Mesodermal cell (in vitro differentiated cells): ENCODE results near the gene FOXE3.

Experiments
- H3K27ac ChIP-seq: 2 replicates; pipeline ENCODE4 v1.7.0; 2013; ENCODE audit warnings: mild to moderate bottlenecking, low read depth, low read length, moderate library complexity; ENCODE audit not compliant: severe bottlenecking
- H3K36me3 ChIP-seq: 2 replicates; pipeline ENCODE4 v1.7.1; 2013; ENCODE audit warnings: mild to moderate bottlenecking, low read length, moderate library complexity; ENCODE audit not compliant: control insufficient read depth, insufficient read depth
- H3K4me1 ChIP-seq: one replicate; pipeline ENCODE4 v1.7.1; 2013; ENCODE audit warnings: mild to moderate bottlenecking, low read length; ENCODE audit not compliant: insufficient read depth, control insufficient read depth, poor library complexity, severe bottlenecking
- H3K4me3 ChIP-seq: 2 replicates; pipeline ENCODE4 v1.7.0; 2013; ENCODE audit warnings: low read length, control low read depth, mild to moderate bottlenecking; ENCODE audit not compliant: insufficient read depth, poor library complexity, severe bottlenecking; ENCODE audit errors: extremely low read depth
- H3K9me3 ChIP-seq: 2 replicates; pipeline ENCODE4 v1.7.1; 2013; ENCODE audit warnings: mild to moderate bottlenecking, low read length, moderate library complexity; ENCODE audit not compliant: control insufficient read depth
- WGBS, 2 experiments: methylation state at CpG; one replicate each; pipeline ENCODE4 v1.1.5; 2013; ENCODE audit warnings: missing lambda C conversion rate in 2 of 2; ENCODE audit not compliant: insufficient coverage in 2 of 2; 5-methylcytosine and 5-hydroxymethylcytosine counted together

The FOXE3 gene

DNA sequence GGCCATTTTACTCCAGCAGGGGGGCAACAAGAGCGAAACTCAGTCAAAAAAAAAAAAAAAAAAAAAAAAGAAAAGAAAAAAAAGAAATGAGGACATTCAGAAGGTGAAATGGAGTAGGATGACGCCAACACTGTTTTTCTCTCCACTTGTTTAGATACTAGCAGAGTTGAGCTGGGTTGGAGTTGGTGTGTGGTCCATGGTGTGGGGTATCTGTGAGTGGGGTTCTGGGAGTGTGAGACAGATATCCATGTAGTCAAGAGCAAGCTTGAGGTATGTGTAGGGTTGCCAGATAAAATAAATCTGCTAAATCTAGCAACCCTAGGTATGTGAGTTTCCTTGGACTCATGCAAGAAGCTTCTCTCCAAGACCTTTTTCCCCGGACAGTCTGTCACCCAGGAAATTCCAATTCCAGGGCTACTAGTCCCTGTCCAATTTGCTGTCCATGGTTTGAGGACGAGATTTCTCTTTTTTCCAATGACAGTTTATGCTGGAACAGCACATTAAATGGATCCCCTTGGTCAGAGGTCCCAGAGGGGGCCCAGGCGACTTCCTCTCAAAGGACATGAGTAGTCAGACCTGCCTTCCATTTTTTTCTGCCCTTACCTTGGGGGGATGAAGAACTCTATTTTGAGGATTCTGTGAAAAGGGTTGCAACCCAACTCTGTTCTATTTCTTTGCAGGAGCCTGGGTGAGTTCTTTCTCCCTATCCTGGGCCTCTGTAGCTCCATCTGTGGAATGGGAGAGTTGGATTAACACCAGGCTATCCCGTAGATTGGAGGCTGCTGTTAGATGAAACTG, 19.6 kb downstream of the FOXE3 start:
- WGBS, 2 experiments = 52 to 58% methylated on average over 4 of the region's 6 CpGs
- H3K9me3 ChIP-seq = no peaks in the 10 kb centered on the region
- peaks cover 15% of the 10 kb centered on the region for H3K4me1 ChIP-seq
- no peak overlapping the region for H3K27ac ChIP-seq
- no peaks in the 10 kb centered on the region for H3K36me3 ChIP-seq
- no peak overlapping the region for H3K4me3 ChIP-seq

DNA sequence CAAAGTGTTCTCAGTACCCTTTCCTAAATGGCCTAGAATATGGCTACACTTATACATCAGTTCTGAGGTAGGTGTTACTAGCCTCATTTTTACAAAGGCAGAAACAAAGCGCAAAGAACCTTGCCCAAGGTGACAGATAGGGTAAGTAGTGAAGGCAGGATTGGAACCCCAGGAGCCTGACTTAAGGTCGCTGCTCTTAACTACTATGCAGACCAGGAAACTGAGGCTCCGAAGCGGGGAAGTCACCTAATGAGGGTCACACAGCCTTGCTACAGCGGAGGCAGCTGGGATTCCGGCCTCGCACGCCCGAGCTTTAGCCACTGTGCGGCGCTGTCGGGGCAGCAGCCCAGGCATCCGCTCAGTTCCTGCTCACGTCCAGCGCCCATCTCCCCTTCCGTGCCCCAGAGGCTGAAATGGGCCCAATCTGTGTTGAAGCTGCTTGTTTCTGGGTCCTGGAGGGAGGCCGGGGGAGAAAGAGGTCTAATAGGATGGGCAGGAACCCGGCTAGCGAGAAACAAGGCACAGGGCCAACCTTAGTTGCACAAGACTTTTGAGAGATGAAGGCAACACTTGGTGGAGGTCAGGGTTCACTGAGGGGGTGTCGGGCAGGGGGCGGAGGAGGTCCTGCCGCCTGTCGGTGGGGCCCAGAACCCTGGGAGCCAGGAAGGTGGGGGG, 20.4 kb downstream of the FOXE3 start:
- H3K27ac ChIP-seq = no peak overlapping the region
- WGBS, 2 experiments = 1 to 5% methylated on average over 16 to 22 of the region's 23 CpGs
- peaks cover 13% of the 10 kb centered on the region for H3K4me1 ChIP-seq

DNA sequence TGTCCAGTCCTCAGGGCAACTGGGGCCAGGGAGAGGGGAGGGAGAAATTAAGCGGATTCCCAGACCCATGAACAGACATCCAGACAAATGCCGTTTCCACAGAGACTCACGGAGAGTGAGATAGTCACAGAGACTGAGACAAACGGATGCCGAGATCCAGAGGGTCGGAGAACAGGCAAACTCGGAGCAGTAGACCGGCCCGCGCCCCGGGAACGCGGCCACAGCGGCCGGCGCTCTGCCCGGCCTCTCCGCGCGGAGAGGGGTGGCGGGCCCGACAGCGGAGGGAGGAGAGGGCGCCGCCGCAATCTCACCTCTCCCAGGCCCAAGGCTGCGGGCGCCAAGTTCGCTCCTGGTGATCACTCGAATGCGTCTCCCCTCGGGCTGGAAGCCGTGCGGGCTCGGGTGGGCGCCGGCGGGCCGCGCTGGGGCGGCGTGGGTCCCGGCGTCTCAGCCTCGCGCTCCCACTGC, 20.9 kb downstream of the FOXE3 start:
- Histone ChIP-seq H3K9me3 (no peaks in the 10 kb centered on the region), H3K4me3 (peak overlapping the region; percentile 49), H3K36me3 (no peaks in the 10 kb centered on the region), H3K27ac (no peak overlapping the region), H3K4me1 (peaks cover 8% of the 10 kb centered on the region)
- 1% methylated on average over 40 to 45 of the region's 46 CpGs for WGBS, 2 experiments

More for the DNA sequence above, 20.4 kb downstream of the FOXE3 start:
- H3K36me3 ChIP-seq = no peaks in the 10 kb centered on the region
- H3K4me3 ChIP-seq = peak overlapping the region; percentile 49
- no peaks in the 10 kb centered on the region for H3K9me3 ChIP-seq

DNA sequence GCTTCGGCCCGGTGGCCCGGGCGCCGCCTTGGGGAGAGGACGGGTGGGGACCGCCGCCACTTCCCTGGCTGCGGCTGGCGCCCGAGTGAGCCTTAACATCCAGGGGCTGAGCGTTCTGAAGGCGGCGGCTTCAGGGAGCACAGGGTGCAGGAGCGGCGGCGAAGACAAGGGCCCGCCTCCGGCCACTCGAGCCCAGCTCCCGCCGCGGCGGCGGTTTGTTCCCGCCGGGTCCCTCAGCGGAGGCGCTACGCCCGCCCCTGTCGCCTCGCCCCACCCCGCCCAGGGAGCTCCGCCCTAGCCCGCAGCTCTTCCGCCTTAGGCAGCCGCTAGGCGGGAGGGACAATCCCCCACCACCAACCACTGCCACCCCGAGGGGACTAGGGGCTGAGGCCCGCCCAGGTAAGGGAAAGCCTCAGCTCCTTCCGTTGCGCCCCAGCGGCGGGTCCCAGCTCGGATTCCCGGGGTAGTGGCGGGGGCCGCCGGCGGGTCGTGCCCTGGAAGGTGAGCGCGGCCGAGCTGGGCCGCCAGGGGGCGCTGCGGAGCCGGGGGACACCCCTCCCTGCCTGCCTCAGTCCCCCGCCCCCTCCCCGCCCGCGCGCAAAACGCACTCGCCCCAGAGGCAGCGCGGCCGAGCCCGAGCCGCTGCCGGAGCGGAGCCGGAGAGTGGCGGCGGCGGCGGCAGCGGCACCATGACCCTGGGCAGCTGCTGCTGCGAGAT, 21.5 kb downstream of the FOXE3 start, which contains the start of gene FOXD2:
FOXD2 (plus strand) TSS at position 598 of the 718 bp plus-strand sequence; CDS start at position 690, 92 bp downstream.
- WGBS, 2 experiments = 0% methylated on average over 51 to 55 of the region's 80 CpGs

DNA sequence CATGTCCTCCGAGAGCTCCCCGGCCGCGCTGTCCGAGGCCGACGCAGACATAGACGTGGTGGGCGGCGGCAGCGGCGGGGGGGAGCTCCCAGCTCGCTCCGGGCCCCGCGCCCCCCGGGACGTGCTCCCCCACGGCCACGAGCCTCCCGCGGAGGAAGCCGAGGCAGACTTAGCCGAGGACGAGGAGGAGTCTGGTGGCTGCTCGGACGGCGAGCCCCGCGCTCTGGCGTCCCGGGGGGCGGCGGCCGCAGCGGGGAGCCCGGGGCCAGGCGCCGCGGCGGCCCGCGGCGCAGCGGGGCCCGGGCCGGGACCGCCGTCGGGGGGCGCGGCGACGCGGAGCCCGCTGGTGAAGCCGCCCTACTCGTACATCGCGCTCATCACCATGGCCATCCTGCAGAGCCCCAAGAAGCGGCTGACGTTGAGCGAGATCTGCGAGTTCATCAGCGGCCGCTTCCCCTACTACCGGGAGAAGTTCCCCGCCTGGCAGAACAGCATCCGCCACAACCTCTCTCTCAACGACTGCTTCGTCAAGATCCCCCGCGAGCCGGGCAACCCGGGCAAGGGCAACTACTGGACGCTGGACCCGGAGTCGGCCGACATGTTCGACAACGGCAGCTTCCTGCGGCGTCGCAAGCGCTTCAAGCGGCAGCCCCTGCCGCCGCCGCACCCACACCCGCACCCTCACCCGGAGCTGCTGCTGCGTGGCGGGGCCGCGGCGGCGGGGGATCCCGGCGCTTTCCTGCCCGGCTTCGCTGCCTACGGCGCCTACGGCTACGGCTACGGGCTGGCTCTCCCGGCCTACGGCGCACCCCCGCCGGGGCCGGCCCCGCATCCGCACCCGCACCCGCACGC, 22.3 kb downstream of the FOXE3 start:
- H3K36me3 ChIP-seq = no peaks in the 10 kb centered on the region

More for the DNA sequence above, 21.5 kb downstream of the FOXE3 start, which contains the start of gene FOXD2:
- H3K9me3 ChIP-seq = no peaks in the 10 kb centered on the region
- H3K27ac ChIP-seq = no peak within 1 kb of the TSS
- H3K4me1 ChIP-seq = peaks cover 5% of the 10 kb centered on the region
- no peaks in the 10 kb centered on the region for H3K36me3 ChIP-seq
- peak within 1 kb of the TSS; percentile 49 for H3K4me3 ChIP-seq

DNA sequence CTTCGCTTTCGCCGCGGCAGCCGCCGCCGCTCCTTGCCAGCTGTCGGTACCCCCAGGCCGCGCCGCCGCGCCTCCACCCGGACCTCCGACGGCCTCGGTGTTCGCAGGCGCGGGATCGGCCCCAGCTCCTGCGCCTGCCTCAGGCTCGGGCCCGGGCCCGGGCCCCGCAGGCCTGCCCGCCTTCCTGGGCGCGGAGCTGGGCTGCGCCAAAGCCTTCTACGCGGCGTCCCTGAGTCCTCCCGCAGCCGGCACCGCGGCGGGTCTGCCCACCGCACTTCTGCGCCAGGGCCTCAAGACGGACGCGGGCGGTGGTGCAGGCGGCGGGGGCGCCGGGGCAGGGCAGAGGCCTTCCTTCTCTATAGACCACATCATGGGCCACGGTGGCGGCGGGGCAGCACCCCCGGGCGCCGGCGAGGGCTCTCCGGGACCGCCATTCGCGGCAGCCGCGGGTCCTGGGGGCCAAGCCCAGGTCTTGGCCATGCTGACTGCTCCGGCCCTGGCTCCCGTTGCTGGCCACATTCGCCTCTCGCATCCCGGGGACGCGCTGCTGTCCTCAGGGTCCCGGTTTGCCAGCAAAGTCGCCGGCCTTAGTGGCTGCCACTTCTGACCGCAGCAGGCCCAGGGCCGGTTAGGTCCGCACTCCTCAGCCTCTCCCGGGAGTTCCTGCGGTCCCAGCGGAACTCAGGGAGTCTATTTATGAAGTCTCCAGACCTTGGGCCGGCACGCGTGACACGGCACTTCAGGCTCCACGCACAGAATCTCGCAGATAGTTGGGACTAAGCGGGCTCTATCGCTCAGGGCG, 23.1 kb downstream of the FOXE3 start:
- peaks cover 6% of the 10 kb centered on the region for H3K4me1 ChIP-seq
- no peaks in the 10 kb centered on the region for H3K36me3 ChIP-seq
- no peaks in the 10 kb centered on the region for H3K9me3 ChIP-seq
- WGBS, 2 experiments = 1 to 2% methylated on average over 70 to 79 of the region's 86 CpGs
- no peak overlapping the region for H3K4me3 ChIP-seq
- H3K27ac ChIP-seq = no peak overlapping the region

More for the DNA sequence above, 22.3 kb downstream of the FOXE3 start:
- Histone ChIP-seq H3K9me3 (no peaks in the 10 kb centered on the region), H3K4me3 (peak overlapping the region; percentile 49), H3K27ac (no peak overlapping the region), H3K4me1 (no peaks in the 10 kb centered on the region)
- 1 to 2% methylated on average over 86 to 105 of the region's 117 CpGs for WGBS, 2 experiments

DNA sequence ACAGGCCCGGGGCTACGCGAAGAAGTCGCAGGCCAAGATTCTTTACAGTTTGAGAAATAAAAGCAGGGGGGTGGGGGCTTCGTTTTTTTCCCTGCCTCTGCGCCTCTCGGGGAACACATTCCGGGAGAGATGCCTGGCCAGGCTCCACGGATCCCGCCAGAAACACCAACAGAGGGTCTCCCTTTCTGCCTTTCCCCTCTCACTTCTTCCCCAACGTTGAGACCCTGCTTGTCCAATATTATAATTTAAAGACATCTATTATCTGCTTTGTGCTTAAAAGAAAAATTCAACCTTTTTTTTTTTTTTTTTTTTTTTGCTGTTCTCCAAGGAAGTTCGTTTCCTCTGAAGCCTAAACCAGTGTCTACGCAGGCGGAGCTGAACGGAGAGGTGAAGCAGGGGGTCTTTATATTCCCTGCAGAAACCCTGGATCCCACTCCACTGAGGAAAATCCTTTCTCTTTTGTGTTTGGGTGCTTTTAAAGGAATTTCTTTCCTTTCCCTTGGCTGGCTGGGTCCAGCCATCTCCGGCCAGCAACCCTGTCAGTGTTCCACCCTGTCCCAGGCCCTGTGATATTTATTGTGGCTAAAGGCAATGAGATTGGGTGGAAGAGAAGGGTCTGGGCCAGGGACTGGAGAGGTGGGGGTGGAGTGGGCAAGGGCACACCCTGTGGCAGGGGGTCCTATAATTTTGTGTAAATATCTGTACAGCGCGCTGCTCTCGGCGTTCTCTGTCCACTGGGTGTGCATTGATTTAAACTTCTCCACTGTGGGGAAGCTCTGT, 23.9 kb downstream of the FOXE3 start:
- H3K27ac ChIP-seq = no peak overlapping the region
- peaks cover 10% of the 10 kb centered on the region for H3K4me1 ChIP-seq
- 14 to 27% methylated on average over 5 to 9 of the region's 20 CpGs for WGBS, 2 experiments
- H3K9me3 ChIP-seq = no peaks in the 10 kb centered on the region
- no peak overlapping the region for H3K4me3 ChIP-seq
- no peaks in the 10 kb centered on the region for H3K36me3 ChIP-seq

DNA sequence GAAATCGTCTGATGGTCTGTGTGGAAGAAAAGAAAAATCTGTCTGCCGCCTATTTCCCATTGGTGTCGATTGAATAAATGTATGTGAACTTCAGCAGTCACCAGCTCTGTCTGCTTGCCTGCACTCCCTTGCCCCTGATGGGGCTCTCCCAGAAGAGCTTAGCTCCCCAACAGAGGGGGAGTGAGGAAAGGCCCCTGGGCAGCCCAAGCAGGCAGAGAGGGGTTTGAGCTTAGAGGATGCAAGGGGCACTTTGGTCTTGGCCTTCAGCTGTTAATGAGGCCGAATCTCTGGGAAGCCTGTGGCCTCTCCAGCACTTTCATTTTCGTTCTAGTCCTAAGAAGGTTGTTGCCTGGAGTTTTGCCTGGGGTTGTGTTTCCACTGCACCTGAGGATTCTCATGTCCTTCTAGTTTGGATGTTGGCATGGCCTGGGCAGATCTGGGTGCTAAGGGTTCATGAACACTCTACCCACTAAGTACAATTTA, 24.6 kb downstream of the FOXE3 start:
- 8 to 22% methylated on average over 4 to 5 of the region's 5 CpGs for WGBS, 2 experiments
- Histone ChIP-seq H3K4me1 (peaks cover 10% of the 10 kb centered on the region), H3K9me3 (no peaks in the 10 kb centered on the region), H3K4me3 (no peak overlapping the region), H3K36me3 (no peaks in the 10 kb centered on the region), H3K27ac (no peak overlapping the region)
